ENCODE results near the gene HFM1.
A peak's percentile ranks its signal among the peaks of the same experiment; 100 is the strongest.
"Not testable (repeated sequence)": the region's sequence is repeated elsewhere in the genome, so short reads cannot be mapped to it uniquely, and the experiment has no call there.

Gene HFM1

DNA sequence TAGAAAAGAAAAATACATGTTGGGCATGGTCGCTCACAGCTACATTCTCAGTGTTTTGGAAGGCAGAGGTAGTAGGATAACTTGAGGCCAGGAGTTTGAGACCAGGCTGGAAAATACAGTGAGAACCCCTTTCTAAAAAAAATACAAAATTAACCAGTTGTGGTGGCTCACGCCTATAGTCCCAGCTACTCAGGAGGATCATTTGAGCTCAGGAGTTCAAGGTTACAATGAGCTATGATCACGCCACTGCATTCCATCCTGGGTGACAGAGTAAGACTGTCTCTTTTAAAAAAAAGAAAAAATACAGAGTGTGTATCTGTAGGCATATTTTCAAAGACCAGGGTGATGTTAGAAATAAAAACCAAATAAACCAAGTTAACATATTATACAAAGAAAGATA lies 57.8 kb downstream of the HFM1 start:
- DNase-seq (ENCODE audit: low spot score) = no peak

DNA sequence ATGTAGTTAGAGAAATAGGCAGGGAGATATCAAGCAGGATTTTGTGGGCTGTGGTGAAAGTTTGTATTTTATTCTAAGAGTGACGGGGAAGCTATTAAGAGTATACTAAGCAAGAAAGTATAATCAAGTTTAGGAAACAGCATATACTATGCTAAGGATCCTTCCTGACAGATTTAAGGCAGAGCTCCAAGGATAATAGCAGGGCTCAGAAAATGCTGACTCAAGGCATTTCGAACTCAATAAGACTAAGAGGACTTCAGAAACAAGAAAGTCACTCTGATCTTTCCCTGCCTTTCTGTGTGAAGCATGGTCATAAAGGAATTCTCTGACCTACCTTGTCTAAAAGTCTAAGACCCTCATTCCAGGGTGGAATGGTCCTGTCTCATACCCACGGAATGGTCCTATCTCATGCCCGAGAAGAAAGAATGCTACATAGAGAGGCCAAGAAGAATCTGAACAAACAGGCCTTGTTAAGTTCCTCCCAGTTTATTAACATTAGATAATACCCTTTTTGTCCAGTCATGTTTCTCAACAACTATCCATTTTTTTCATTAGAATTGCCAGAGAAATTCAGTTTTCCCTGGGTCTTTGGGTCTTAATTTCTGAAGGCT lies 59.1 kb downstream of the HFM1 start:
- DNase-seq (ENCODE audit: low spot score) = no peak

DNA sequence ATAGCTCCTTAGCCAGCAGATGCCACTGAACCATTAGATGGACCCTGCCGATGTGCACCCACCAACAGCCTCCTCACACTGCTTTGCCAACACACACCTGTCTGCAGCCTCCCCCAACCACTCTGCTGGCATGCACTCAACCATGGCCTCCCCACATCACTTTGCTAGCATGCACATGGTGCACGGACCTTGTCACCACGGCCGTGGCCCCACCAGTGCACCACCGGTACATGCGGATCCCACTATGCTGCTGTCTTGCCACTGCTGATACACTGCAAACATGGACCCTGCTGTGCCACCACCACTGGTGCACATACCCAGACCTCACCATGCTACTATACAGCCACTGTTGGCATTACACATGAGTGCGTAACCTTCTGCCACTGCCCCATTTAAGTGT lies 66.1 kb downstream of the HFM1 start:
- DNase-seq (ENCODE audit: low spot score) = no peak

DNA sequence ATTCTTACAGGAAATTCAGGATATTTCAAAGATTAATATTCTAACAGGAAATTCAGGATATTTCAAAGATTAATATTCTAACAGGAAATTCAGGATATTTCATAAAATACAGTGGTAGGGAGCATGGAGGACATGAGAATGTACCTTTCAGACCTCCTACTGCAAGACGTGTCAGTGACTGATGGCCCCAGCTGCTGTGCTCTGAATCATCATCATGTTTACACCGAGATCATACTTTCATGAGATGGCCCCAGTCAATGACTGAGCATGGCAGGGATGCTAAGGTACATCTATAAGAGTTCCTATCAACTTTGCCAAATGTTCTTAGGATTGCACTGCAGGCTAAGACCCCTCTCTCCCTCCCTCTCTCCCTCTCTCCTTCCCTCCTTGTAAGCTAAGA lies 69.0 kb downstream of the HFM1 start:
- DNase-seq (ENCODE audit: low spot score) = no peak

DNA sequence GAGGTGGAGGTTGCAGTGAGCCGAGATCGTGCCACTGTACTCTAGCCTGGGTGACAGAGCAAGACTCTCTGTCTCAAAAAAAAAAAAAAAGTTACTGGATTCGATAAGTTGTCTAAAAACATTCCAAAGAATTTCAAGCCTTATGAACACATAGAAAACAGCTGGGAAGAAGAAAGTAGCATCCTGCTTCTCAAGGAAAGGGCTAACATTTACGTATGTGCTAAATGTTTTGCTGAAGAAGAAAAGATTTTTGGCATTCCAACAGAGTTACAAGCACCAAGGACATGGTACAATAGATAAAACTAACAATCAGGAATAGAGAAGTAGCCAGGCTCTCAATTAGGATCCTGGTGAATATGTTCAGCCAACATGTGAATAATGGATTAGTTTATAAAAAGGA lies 69.8 kb downstream of the HFM1 start:
- DNase-seq (ENCODE audit: low spot score) = no peak

DNA sequence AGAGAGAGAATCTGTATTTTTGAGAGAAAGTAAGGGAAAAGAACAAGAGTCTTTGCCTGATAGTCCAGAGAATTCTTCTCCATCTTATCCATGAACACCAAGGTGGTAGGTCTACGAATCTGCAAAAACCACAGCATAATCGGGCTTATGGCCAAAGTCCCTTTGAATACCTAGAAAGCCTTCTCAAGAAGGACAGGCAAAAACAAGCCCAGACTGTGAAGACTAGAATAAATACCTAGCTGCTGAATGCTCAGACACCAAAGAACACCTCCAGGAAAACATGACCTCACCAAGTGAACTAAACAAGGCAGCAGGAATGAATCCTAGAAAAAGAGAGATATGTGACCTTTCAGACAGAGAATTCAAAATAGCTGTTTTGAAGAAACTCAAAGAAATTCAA lies 79.2 kb downstream of the HFM1 start:
- no peak for DNase-seq (ENCODE audit: low spot score)

DNA sequence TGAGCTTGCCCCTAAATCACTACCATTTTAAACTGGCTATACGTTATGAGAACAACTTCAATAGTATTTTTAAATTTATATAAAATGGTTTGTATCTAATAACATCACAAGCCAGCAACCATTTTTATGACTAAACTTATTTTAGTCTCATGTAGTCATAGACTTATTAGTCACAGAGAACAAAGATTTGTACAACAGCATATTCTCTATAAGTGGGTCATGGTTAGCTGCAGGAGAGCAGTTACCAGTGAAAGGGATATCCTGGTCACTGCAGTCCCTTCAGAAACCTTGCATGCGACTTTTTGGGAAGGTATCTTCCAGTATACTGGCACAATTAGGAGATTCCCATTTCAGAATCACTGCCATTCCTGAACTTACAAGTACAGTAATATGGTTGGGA lies 90.0 kb downstream of the HFM1 start:
- DNase-seq (ENCODE audit: low spot score) = no peak

DNA sequence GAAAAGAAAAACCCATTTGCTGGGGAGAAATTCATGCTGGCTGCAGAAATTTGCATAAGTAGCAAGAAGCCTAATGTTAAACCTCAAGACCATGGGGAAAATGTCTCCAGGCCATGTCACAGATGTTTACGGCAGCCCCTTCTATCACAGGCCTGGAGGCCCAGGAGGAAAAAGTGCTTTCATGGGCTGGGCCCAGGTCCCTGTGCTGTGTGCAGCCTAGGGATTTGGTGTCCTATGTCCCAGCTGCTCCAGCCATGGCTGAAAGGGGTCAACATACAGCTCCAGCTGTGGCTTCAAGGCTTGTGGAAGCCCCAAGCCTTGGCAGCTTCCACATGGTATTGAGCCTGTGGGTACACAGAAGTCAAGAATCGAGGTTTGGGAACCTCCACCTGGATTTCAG lies 93.0 kb downstream of the HFM1 start:
- no peak for DNase-seq (ENCODE audit: low spot score)

DNA sequence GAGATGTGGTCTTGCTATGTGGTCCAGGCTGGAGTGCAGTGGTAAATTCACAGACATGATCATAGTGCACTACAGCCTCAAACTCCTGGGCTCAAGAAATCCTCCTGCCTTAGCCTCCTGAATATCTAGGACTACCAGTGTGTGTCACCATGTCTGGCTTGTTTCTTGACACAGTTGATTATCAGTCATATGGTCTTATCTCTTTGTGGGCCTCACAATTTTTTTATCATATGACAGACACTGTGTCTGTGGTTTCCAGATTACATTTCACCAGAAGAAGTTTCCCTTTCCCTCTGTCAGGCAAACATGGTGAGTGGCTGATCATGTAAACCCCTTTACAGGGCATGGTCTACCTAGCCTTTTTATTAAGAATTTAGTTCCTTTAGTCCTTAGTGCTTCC lies 96.1 kb downstream of the HFM1 start:
- DNase-seq (ENCODE audit: low spot score) = no peak

DNA sequence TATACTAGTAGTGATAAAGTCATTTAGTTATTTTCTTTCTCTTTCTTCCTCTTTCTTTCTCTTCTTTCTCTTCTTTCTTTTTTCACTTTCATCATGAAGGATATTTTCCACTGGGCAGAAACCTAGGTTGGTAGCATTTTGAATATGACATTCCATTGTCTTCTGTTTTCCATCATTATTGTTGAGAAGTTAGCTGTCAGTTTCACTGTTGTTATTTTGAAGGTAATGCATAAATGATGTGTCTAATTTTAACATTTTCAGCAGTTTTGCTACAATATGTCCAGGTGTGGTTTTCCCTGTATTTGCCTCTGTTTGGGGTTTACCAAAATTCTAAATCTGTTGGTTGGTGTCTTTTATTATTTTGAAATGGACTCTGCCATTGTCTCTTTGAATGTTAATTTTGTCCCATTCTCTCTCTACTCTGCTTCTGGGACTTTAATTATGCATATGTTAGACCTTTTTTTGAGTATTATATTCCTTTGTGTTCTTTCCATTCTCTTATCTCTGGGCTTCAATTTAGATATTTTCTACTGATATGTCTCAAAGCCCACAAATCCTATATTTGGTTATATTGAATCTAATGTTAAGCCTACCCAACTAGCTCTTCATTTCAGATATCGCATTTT lies 96.7 kb downstream of the HFM1 start:
- DNase-seq (ENCODE audit: low spot score) = no peak

DNA sequence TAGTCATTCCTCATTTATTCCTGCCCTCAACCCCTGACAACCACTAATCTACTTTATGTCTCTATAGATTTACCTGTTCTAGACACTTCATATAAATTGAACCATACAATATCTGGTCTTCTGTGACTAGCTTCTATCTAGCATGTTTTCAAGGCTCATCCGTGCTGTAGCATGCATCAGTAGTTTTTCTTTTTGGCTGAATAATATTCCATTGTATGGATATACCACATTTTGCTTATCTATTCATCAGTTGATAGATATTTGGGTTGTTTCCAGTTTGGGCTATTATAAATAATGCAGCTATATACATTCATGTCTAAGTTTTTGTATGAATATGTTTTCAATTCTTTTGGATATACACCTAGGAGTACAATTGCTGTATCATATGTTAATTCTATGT lies 101.5 kb downstream of the HFM1 start:
- no peak for DNase-seq (ENCODE audit: low spot score)

DNA sequence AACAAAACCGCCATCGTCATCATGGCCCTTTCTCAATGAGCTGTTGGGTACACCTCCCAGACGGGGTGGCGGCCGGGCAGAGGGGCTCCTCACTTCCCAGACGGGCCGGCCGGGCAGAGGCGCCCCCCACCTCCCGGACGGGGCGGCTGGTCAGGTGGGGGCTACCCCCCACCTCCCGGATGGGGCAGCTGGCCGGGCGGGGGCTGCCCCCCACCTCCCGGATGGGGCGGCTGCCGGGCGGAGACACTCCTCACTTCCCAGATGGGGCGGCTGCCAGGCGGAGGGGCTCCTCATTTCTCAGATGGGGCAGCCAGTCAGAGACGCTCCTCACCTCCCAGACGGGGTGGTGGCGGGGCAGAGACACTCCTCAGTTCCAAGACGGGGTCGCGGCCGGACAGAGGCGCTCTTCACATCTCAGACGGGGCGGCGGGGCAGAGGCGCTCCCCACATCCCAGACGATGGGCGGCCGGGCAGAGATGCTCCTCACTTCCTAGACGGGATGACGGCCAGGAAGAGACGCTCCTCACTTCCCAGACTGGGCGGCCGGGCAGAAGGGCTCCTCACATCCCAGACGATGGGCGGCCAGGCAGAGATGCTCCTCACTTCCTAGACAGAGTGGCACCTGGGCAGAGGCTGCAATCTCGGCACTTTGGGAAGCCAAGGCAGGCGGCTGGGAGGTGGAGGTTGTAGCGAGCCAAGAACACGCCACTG lies 115.6 kb downstream of the HFM1 start:
- DNase-seq (ENCODE audit: low spot score) = not testable (repeated sequence)

DNA sequence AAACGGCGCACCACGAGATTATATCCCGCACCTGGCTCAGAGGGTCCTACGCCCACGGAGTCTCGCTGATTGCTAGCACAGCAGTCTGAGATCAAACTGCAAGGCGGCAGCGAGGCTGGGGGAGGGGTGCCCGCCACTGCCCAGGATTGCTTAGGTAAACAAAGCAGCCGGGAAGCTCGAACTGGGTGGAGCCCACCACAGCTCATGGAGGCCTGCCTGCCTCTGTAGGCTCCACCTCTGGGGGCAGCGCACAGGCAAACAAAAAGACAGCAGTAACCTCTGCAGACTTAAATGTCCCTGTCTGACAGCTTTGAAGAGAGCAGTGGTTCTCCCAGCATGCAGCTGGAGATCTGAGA lies 117.7 kb downstream of the HFM1 start:
- not testable (repeated sequence) for DNase-seq (ENCODE audit: low spot score)

DNA sequence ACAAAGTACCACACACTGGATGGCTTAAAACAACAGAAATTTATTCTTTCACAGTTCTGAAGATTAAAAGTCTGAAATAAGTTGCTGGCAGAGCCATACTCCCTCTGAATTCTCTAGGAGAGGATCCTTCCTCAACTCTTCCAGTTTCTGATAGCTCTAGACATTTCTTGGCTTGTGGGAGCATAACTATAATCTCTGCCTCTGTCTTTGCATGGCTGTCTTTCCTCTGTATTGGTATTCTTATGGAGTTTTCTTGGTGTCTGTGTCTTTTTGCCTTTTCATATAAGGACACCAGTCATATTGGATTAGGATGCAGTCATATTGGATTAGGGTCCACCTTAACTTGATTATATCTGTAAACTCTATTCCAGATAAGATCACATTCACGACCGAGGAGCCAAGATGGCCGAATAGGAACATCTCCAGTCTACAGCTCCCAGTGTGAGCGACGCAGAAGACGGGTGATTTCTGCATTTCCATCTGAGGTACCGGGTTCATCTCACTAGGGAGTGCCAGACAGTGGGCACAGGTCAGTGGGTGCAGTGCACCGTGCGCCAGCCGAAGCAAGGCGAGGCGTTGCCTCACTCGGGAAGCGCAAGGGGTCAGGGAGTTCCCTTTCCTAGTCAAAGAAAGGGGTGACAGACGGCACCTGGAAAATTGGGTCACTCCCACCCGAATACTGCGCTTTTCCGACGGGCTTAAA lies 118.2 kb downstream of the HFM1 start:
- DNase-seq (ENCODE audit: low spot score) = not testable (repeated sequence)

DNA sequence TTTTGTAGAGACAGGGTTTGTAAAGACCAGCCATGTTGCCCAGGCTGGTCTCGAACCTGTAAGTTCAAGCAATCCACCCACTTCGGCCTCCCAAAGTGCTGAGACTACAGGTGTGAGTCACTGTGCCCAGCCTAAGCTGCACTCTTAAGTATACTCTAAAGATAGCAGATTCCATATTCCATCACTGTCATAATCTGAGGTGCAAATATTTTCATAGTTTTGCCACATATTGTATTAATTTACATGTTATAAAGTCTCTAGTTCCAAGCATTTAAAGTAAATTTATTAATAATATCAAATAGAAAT lies 121.3 kb downstream of the HFM1 start:
- no peak for DNase-seq (ENCODE audit: low spot score)

DNA sequence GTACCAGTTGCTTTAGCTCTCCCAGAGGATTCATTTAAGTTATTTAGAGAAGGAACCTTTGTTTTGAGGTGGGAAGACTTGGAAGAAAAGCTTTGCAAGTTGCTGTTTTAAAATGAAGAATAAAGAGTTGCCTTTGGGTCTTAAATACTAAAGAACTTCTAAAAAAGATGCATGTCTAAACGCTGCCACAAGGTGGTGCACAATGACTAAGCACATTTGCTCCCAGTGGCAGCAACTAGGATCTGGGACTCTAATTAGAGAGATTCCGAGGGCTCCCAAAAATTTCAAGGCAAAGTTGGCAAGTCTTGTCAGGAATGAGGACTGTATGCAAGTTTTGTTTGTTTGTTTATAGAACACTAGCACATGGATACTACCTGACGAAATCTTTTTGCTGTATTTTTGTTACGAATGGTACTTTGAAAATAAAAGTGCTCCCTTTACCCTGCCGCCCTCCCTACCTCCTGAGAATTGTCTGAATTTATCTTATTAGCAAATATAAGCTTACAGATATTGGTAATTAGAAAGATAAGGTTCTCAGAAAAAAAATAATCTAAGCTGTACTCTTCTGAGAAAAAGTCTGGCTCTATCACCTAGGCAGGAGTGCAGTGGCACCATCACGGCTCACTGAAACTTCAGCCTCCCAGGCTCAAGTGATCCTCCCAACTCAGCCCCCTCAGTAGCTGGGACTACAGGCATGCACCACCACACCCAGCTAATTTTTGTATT lies 121.8 kb downstream of the HFM1 start:
- peak; percentile 68 for DNase-seq (ENCODE audit: low spot score)

DNA sequence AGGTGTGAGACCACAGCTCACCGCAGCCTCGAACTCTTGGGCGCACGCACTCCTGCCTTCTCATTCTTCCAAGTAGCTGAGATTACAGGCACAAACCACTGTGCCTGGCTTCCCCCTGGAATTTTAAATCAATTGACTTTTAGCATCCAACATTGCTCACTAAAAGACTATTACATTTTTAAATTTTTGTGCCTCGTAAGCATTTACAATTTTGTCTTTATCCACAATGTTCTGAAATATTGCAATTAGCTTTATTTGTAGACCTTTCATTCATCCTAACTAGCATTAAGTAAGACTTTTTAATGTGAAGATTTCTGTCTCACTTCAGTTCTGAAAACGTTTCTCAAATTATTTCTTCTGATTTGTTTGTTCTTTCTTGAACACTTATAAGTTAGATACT lies 122.9 kb downstream of the HFM1 start:
- DNase-seq (ENCODE audit: low spot score) = no peak

DNA sequence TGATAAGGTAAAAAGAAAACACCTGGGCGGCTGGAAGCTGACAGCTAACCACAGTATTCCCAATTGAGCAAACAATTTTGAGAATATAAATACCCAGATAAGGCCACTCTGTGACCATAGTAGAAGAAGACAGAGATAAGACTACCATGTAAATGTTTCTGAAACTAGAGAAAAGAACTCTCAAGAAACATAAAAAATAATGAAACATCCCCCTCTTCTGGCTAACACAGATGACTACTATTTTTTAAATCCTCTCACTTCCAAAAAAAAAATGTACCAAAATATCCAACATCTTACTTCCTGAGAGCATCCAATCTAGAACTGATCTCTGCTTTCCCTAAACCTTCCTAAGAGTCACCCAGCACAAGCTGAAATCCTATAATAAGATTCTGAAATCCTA lies 125.9 kb downstream of the HFM1 start:
- DNase-seq (ENCODE audit: low spot score) = peak; percentile 11

DNA sequence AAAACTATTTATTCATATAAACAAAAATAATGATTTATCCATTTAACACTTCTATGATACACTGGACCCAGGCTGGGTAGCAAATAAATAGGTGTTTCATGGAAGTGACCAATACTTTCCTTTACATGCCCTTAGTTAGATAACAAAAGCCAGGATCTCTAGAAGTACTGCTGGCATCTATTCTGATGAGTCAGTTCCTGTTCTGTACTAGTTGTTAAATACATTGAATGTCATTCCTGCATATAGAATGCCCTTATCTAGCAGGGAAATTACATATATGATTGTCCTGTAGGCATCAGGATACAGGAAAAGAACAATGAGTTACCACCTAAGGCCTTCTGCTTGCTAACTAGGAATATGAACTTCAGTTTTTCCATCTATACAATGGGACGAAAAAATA lies 130.8 kb downstream of the HFM1 start:
- DNase-seq (ENCODE audit: low spot score) = no peak

DNA sequence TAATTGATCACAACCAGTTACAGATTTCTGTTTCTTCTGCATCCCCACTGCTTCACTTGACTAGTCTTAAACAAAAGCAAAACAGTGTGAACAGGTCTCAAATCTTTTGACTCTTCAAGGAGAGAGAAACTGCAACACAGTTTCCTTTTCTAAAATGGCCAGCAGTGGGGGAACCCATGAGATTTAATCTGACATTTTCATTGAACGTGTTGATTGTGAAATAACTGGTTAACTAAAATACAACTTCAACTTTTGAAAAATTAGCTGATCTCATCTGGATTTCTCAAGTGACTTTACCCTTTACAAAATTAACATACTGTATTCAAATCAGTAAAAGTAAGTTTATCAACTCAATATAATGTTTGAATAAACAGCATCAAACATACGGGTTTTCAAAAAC lies 143.0 kb downstream of the HFM1 start:
- no peak for DNase-seq (ENCODE audit: low spot score)

DNA sequence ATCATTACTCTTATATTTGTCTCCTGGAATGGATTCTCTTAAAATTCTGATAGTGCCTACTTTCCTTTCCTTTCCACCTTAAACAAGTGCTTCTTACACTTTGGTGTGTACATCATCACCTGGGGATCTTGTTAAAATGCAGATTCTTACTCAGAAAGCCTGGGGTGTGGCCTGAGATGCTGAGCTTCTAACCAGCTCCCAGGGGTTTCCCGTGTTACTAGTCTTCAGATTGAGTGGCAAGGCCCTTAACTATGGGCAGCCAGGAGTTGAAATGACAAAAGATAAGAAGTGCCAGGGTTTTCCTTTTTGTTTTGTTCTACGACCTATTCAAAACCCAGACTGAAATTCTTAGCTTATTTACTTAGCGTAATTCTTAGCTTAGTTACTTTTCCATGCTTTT lies 159.2 kb downstream of the HFM1 start:
- no peak for DNase-seq (ENCODE audit: low spot score)

DNA sequence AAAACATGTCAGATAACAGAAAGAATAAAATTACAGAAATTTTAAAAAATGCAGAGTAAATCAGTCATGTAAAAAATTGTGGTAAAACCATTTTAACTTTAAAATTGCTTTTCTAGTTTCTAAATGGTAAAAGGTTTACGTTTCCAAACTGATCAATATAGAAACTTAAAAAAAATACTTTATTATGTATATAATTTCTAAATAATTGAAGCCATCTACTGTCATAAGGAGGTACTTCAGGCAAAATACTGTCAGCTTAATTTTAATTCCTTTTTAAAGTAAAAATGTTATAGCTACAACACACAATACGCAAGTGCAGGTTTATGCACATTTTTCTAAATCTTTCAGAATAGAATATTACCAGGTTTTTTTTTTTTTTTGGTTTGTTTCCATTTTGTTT lies 159.9 kb downstream of the HFM1 start:
- DNase-seq (ENCODE audit: low spot score) = no peak

DNA sequence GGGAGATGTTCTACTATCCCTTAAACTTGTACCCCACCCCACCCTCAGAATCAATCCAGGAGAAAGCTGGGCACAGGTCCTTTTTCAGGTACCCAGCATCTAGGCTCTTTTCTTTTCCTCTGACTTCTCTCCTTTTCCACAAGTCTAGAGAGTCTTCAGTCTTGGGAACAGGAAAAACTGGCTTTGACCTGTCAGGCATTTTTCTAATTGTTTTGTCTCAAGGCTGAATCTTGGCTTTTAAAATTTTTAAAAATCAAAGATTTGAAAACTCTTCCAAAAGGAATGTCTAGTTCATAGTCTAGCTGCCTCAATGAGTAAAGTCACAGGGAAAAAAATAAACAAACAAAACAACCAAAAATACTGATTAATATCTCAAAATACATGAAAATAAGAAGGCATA lies 161.5 kb downstream of the HFM1 start:
- DNase-seq (ENCODE audit: low spot score) = no peak
